ENCODE measurements around the gene PPT2.
A peak's percentile ranks its signal among the peaks of the same experiment; 100 is the strongest.

PPT2 gene

GRCh38 chr6:32167154-32167760 is 13.3 kb downstream of the PPT2 start:
- Histone ChIP-seq H3K27me3 (ENCODE audit: insufficient read depth, low read length) (no peaks in the 10 kb centered on the region), H3K4me3 (ENCODE audit: low read length) (no peak overlapping the region), H3K9me3 (ENCODE audit: low read length) (no peaks in the 10 kb centered on the region), H2AFZ (ENCODE audit: low read depth, low read length) (no peak overlapping the region), H3K4me1 (ENCODE audit: insufficient read depth, low read length) (peaks cover 10% of the 10 kb centered on the region), H3K36me3 (ENCODE audit: insufficient read depth, low read length) (peaks cover 62% of the 10 kb centered on the region)

DNA sequence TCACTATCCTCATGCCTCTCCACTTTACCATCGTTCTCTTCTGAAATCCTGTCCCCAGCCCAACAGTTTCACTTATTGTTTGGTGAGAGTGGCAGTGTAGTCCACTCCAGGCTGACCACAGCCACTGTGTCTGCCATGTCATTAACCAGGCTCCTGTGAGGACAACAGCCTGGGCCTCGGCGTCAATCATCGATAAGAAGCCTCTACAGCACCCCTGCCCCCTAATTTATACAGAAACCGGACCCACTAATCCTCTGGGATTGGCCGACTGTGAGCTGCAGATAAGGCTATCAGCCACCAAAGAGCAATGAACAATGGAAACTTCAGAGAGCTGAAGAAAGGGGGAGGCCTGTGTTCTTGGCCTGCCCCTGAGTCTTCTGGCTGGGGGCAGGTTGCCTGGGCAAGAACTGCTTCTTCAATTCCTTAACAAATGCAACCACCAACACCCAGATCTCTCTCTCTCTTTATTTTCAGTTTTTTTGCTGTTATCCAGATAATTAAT is 13.9 kb downstream of the PPT2 start:
- Histone ChIP-seq H3K36me3 (ENCODE audit: insufficient read depth, low read length) (peaks cover 56% of the 10 kb centered on the region), H2AFZ (ENCODE audit: low read depth, low read length) (no peak overlapping the region), H3K9me3 (ENCODE audit: low read length) (no peaks in the 10 kb centered on the region), H3K4me1 (ENCODE audit: insufficient read depth, low read length) (peaks cover 10% of the 10 kb centered on the region), H3K4me3 (ENCODE audit: low read length) (no peak overlapping the region), H3K27me3 (ENCODE audit: insufficient read depth, low read length) (no peaks in the 10 kb centered on the region)

DNA sequence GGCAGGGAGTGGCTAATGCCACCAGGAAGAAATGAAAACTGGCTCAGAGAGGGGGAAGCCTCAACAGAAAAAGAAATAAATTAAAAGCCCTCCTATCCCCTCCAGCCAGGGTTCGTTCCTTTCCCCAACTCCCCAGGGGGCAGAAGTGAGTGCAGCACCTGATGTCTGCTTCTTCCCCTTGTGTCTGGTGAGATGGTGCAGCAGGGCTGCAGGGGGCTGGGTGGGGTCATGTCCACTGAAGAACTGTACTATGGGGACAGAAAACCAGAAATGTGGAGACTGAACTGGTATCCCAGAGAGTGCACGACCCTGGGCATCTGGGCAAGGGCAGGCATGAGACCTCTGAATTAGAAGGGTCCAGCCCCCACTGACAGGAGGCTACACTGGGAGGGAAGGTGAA is 14.4 kb downstream of the PPT2 start:
- Histone ChIP-seq H2AFZ (ENCODE audit: low read depth, low read length) (no peak overlapping the region), H3K9me3 (ENCODE audit: low read length) (no peaks in the 10 kb centered on the region), H3K36me3 (ENCODE audit: insufficient read depth, low read length) (peaks cover 55% of the 10 kb centered on the region), H3K4me1 (ENCODE audit: insufficient read depth, low read length) (peaks cover 10% of the 10 kb centered on the region), H3K4me3 (ENCODE audit: low read length) (no peak overlapping the region), H3K27me3 (ENCODE audit: insufficient read depth, low read length) (no peaks in the 10 kb centered on the region)

- H3K27me3 ChIP-seq (ENCODE audit: insufficient read depth, low read length), result no peaks in the 10 kb centered on the region
- no peaks in the 10 kb centered on the region for H3K9me3 ChIP-seq (ENCODE audit: low read length)
- peaks cover 54% of the 10 kb centered on the region for H3K36me3 ChIP-seq (ENCODE audit: insufficient read depth, low read length)
- no peak overlapping the region for H3K4me3 ChIP-seq (ENCODE audit: low read length)
- H2AFZ ChIP-seq (ENCODE audit: low read depth, low read length), result no peak overlapping the region
- H3K4me1 ChIP-seq (ENCODE audit: insufficient read depth, low read length), result peaks cover 6% of the 10 kb centered on the region
These were observed 15.1 kb downstream of the PPT2 start for GRCh38 chr6:32168807-32169591.

DNA sequence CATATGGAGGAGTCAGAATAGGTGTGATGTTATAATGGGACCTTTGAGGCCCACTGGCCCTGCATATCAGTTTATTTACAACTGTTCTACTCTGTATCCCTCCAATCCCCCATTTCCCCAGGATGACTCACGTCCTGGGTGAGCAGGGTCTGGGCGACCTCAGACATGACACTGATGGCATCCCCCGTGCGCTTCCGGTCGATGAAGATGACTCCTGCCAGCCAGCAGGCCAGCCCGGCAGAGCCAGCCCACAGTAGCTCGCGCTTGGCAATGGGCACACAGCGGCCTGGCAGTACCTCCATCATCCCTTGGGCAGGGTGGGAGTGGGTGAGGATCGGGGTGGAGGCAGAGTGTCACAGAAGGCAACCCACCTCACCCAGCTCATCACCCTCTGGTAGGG is 16.4 kb downstream of the PPT2 start:
- peaks cover 59% of the 10 kb centered on the region for H3K36me3 ChIP-seq (ENCODE audit: insufficient read depth, low read length)
- H3K27me3 ChIP-seq (ENCODE audit: insufficient read depth, low read length), result no peaks in the 10 kb centered on the region
- H3K4me1 ChIP-seq (ENCODE audit: insufficient read depth, low read length), result peaks cover 14% of the 10 kb centered on the region
- H3K9me3 ChIP-seq (ENCODE audit: low read length), result no peaks in the 10 kb centered on the region
- no peak overlapping the region for H2AFZ ChIP-seq (ENCODE audit: low read depth, low read length)
- H3K4me3 ChIP-seq (ENCODE audit: low read length), result no peak overlapping the region

DNA sequence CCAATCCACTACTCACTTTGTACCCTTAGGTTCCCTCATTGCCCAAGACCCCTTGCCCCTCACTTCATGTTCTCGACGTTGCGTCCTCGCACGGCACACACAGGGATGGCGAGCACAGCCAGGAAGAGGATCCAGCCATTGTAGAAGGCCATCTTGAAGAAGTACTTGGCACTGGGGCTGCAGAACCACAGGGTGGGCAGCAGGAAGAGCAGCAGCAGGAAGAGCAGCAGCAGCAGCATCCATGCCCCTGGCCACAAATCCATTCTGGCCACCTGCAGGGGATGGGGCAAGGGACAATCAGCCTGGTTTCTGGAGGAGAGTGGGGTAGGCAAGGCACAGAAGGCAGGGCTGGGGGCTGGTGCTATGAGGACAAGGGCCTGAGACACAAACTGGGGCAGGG is 17.3 kb downstream of the PPT2 start:
- no peaks in the 10 kb centered on the region for H3K9me3 ChIP-seq (ENCODE audit: low read length)
- peaks cover 55% of the 10 kb centered on the region for H3K36me3 ChIP-seq (ENCODE audit: insufficient read depth, low read length)
- H3K4me1 ChIP-seq (ENCODE audit: insufficient read depth, low read length), result peaks cover 15% of the 10 kb centered on the region
- H3K27me3 ChIP-seq (ENCODE audit: insufficient read depth, low read length), result no peaks in the 10 kb centered on the region
- no peak overlapping the region for H3K4me3 ChIP-seq (ENCODE audit: low read length)
- H2AFZ ChIP-seq (ENCODE audit: low read depth, low read length), result no peak overlapping the region

GRCh38 chr6:32173051-32173727 is 19.2 kb downstream of the PPT2 start:
- Histone ChIP-seq H3K9me3 (ENCODE audit: low read length) (no peaks in the 10 kb centered on the region), H3K36me3 (ENCODE audit: insufficient read depth, low read length) (peaks cover 38% of the 10 kb centered on the region), H3K4me3 (ENCODE audit: low read length) (no peak overlapping the region), H3K27me3 (ENCODE audit: insufficient read depth, low read length) (no peaks in the 10 kb centered on the region), H3K4me1 (ENCODE audit: insufficient read depth, low read length) (peaks cover 23% of the 10 kb centered on the region), H2AFZ (ENCODE audit: low read depth, low read length) (no peak overlapping the region)

DNA sequence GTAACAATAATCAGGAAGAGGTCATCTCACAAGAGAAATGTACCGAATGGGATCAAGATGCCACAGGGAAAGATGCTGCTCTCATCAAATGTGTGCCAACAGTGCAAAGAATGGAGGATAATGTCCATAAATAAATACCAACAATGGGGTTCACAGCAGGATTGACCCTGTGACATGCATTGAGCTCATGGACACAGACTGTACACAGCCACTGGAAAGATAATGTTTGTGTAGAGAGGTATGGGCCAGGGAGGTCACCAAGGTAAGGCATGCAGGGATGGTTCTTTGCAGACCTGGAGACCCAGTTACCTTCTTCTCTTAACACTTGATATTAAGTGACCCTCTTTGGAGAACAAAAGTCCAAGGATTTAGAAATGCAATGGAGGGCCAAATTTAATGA is 20.5 kb downstream of the PPT2 start:
- H3K4me3 ChIP-seq (ENCODE audit: low read length), result peak overlapping the region; percentile 62
- H3K4me1 ChIP-seq (ENCODE audit: insufficient read depth, low read length), result peaks cover 32% of the 10 kb centered on the region
- H2AFZ ChIP-seq (ENCODE audit: low read depth, low read length), result no peak overlapping the region
- H3K27me3 ChIP-seq (ENCODE audit: insufficient read depth, low read length), result no peaks in the 10 kb centered on the region
- peaks cover 28% of the 10 kb centered on the region for H3K36me3 ChIP-seq (ENCODE audit: insufficient read depth, low read length)
- H3K9me3 ChIP-seq (ENCODE audit: low read length), result no peaks in the 10 kb centered on the region

DNA sequence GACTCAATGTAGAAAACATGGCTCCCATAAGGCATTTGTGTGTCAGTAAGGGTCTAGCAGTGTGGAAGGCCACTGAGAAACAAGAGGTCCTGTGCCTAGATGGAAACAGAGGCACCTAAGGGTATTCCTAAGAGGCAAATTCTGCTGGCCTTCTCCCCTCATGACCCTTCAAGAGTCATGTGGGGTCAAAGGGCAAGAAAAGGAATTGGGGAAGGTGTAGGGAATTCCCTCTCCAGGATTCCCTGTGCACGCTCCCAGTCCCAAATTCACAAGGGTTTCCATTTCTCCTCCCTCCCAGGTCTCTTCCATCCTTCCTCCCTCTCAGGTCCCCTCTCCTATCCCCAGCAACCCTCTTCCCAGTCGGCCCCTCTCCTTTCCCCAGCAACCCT is 21.4 kb downstream of the PPT2 start:
- H3K9me3 ChIP-seq (ENCODE audit: low read length), result no peaks in the 10 kb centered on the region
- H3K4me3 ChIP-seq (ENCODE audit: low read length), result peak overlapping the region; percentile 62
- no peaks in the 10 kb centered on the region for H3K27me3 ChIP-seq (ENCODE audit: insufficient read depth, low read length)
- peaks cover 37% of the 10 kb centered on the region for H3K4me1 ChIP-seq (ENCODE audit: insufficient read depth, low read length)
- no peak overlapping the region for H2AFZ ChIP-seq (ENCODE audit: low read depth, low read length)
- H3K36me3 ChIP-seq (ENCODE audit: insufficient read depth, low read length), result peaks cover 23% of the 10 kb centered on the region

DNA sequence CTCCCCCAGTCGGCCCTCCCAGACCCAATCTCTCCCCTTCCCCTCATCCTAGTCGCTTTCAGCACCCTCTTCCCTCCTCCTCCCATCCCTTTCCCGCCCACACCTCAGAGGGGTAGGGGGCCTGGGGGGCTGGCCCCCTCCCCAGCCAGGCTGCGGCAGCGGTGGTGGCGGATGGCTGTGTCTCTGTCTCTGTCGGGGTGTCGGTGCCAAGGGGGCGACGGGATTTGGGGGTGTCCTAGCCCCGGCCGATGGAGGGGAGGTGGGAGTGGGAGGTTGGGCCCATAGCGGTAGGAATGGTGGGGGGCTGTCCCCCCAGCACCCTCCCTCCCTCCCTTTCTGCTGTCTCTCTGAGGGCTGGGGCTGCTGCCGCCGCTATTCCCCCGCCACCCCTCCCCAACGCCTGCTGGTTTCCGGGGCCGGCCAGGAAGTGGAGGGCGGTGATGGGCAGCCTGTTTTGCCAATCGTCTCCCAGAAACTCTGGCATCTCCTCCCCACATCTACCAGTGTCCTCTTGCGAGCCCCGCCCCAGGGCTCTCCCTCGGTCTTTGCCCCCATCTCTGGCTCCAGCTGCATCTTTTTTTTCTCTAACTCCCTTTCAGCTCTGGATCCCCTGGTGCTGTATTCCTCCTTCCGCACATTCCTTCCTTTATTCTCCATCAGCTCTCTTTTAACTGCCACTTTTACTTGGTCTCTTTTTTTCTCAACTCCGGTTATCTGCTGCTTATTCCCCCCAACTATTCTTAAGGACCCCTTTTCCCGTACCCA is 22.0 kb downstream of the PPT2 start, which contains the start of gene AGPAT1:
AGPAT1 (minus strand) TSS at position 374 of the 765 bp plus-strand sequence. CDS start 4,588 bp downstream, outside the sequence.
- Histone ChIP-seq H3K27me3 (ENCODE audit: insufficient read depth, low read length) (no peaks in the 10 kb centered on the region), H3K4me1 (ENCODE audit: insufficient read depth, low read length) (peaks cover 37% of the 10 kb centered on the region), H2AFZ (ENCODE audit: low read depth, low read length) (no peak within 1 kb of the TSS), H3K36me3 (ENCODE audit: insufficient read depth, low read length) (peaks cover 20% of the 10 kb centered on the region), H3K4me3 (ENCODE audit: low read length) (peak within 1 kb of the TSS; percentile 62), H3K9me3 (ENCODE audit: low read length) (no peaks in the 10 kb centered on the region)

GRCh38 chr6:32176476-32177182 is 22.7 kb downstream of the PPT2 start:
- Histone ChIP-seq H3K27me3 (ENCODE audit: insufficient read depth, low read length) (no peaks in the 10 kb centered on the region), H2AFZ (ENCODE audit: low read depth, low read length) (no peak overlapping the region), H3K4me3 (ENCODE audit: low read length) (peak overlapping the region; percentile 62), H3K9me3 (ENCODE audit: low read length) (no peaks in the 10 kb centered on the region), H3K36me3 (ENCODE audit: insufficient read depth, low read length) (peaks cover 19% of the 10 kb centered on the region), H3K4me1 (ENCODE audit: insufficient read depth, low read length) (peaks cover 37% of the 10 kb centered on the region)

DNA sequence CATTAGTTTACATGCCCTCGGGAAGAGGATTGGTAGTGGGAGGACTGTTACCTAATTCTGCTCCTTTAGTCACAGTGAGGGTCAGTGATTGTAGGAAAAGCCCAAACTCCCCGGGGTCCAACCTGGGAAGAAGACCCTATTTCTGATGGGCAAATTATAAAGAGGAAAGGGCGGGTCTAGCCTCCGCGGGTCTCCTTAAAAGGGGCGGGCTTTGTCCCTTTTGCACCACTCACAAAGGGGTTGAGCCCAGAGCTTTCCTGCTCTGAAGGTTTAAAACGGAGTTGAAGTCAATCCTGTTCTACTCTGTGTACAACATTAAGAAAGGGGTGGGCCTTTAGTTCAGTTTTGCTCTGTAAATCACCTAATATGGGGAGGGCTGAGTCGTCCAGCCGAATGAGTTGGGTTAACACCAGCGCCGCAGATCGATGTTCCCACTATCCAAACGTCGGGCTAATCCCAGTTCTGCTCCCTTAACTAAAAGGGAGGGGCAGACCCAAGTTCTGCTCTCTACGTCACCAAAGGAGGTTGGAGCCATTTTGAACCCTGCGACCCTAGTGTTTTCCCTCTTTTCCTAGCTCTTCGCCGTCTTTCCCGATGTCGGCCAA is 23.3 kb downstream of the PPT2 start:
- peaks cover 24% of the 10 kb centered on the region for H3K36me3 ChIP-seq (ENCODE audit: insufficient read depth, low read length)
- no peaks in the 10 kb centered on the region for H3K9me3 ChIP-seq (ENCODE audit: low read length)
- H2AFZ ChIP-seq (ENCODE audit: low read depth, low read length), result no peak overlapping the region
- H3K27me3 ChIP-seq (ENCODE audit: insufficient read depth, low read length), result no peaks in the 10 kb centered on the region
- peaks cover 37% of the 10 kb centered on the region for H3K4me1 ChIP-seq (ENCODE audit: insufficient read depth, low read length)
- peak overlapping the region; percentile 62 for H3K4me3 ChIP-seq (ENCODE audit: low read length)
